ENCODE measurements around the gene IGHMBP2.

Gene IGHMBP2

DNA sequence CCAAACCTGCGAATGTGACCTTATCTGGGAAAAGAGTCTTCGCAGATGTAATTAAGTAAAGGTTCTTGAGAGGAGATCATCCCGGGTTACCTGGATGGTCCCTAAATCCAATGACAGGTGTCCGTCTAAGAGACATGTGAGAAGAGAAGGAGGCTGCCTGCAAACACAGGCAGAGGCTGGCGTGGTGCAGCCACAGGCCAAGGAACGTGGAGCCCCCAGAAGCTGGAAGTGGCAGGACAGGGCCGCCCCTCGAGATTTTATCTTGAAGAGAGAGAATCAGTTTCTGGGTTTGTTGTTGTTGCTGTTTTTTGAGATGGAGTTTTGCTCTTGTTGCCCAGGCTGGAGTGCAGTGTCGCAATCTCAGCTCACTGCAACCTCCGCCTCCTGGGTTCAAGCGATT is 43.5 kb downstream of the IGHMBP2 start:
- no peaks in the 10 kb centered on the region for H3K27me3 ChIP-seq (ENCODE audit: control insufficient read depth, insufficient read depth, low read length)
- no peak overlapping the region for H3K27ac ChIP-seq (ENCODE audit: low read length)
- H3K9ac ChIP-seq (ENCODE audit: low read length): no peak overlapping the region
- H3K4me3 ChIP-seq (ENCODE audit: low read length): no peak overlapping the region
- H3K9me3 ChIP-seq (ENCODE audit: control insufficient read depth, low read depth, low read length): no peaks in the 10 kb centered on the region
- H3K4me1 ChIP-seq (ENCODE audit: control insufficient read depth, low read depth, low read length): peaks cover 8% of the 10 kb centered on the region
- no peaks in the 10 kb centered on the region for H3K36me3 ChIP-seq (ENCODE audit: control insufficient read depth, low read depth, low read length)

DNA sequence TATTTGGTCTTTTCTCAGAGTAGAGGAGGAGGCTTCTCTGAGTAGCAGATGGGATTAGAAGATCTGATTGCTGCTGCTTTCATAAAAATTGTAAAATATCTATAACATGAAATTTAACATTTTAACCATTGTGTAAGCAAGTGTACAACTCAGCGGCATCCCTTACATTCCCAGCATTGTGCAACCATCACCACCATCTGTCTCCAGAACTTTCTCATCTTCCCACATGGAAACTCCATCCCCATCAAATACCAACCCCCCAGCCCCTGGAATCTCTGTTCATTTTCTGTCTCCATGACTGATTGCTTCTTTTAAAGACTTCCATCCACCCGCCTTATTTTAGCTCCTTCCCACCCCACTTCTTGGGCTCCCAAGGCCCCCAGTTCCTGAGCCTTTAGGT is 44.8 kb downstream of the IGHMBP2 start:
- Histone ChIP-seq H3K27ac (ENCODE audit: low read length) (no peak overlapping the region), H3K4me3 (ENCODE audit: low read length) (no peak overlapping the region), H3K4me1 (ENCODE audit: control insufficient read depth, low read depth, low read length) (peaks cover 8% of the 10 kb centered on the region), H3K9me3 (ENCODE audit: control insufficient read depth, low read depth, low read length) (no peaks in the 10 kb centered on the region), H3K9ac (ENCODE audit: low read length) (no peak overlapping the region), H3K36me3 (ENCODE audit: control insufficient read depth, low read depth, low read length) (no peaks in the 10 kb centered on the region), H3K27me3 (ENCODE audit: control insufficient read depth, insufficient read depth, low read length) (no peaks in the 10 kb centered on the region)

DNA sequence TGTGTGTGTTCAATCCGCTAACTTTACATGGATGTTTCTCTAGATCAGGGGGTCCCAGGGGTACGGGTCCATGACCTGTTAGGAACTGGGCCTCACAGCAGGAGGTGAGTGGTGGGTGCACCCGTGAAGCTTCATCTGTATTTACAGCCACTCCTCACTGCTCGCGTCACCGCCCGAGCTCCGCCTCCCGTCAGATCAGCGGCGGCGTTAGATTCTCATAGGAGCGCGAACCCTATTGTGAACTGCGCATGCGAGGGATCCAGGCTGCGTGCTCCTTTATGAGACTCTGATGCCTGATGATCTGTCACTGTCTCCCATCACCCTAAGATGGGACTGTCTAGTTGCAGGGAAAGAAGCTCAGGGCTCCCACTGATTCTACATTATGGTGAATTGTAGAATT is 45.2 kb downstream of the IGHMBP2 start:
- Histone ChIP-seq H3K36me3 (ENCODE audit: control insufficient read depth, low read depth, low read length) (no peaks in the 10 kb centered on the region), H3K27me3 (ENCODE audit: control insufficient read depth, insufficient read depth, low read length) (no peaks in the 10 kb centered on the region), H3K27ac (ENCODE audit: low read length) (no peak overlapping the region), H3K4me3 (ENCODE audit: low read length) (no peak overlapping the region), H3K9ac (ENCODE audit: low read length) (no peak overlapping the region), H3K9me3 (ENCODE audit: control insufficient read depth, low read depth, low read length) (no peaks in the 10 kb centered on the region), H3K4me1 (ENCODE audit: control insufficient read depth, low read depth, low read length) (peaks cover 8% of the 10 kb centered on the region)

DNA sequence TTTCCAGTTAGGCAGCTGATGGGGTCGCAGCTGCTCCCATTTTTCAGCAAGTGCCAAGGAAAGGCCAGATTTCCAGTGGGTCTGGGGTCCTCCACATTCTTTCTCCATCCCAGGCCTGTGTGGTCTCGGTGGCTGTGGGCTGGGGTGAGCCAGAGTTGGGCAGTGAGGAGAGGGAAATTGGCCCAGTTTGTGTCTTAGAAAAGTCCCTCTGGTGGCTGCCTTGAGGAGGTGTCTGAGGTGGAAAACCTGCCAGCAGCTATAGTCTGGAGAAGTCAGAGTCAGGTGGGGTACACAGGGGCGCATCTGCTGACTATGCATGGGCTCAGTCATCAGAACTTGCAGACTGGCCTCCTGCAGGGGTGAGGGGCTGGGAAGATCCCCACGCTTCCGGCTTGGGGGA is 46.6 kb downstream of the IGHMBP2 start:
- no peak overlapping the region for H3K9ac ChIP-seq (ENCODE audit: low read length)
- no peaks in the 10 kb centered on the region for H3K36me3 ChIP-seq (ENCODE audit: control insufficient read depth, low read depth, low read length)
- H3K4me3 ChIP-seq (ENCODE audit: low read length): peak overlapping the region; percentile 21
- no peaks in the 10 kb centered on the region for H3K9me3 ChIP-seq (ENCODE audit: control insufficient read depth, low read depth, low read length)
- no peak overlapping the region for H3K27ac ChIP-seq (ENCODE audit: low read length)
- peaks cover 8% of the 10 kb centered on the region for H3K4me1 ChIP-seq (ENCODE audit: control insufficient read depth, low read depth, low read length)
- H3K27me3 ChIP-seq (ENCODE audit: control insufficient read depth, insufficient read depth, low read length): no peaks in the 10 kb centered on the region

DNA sequence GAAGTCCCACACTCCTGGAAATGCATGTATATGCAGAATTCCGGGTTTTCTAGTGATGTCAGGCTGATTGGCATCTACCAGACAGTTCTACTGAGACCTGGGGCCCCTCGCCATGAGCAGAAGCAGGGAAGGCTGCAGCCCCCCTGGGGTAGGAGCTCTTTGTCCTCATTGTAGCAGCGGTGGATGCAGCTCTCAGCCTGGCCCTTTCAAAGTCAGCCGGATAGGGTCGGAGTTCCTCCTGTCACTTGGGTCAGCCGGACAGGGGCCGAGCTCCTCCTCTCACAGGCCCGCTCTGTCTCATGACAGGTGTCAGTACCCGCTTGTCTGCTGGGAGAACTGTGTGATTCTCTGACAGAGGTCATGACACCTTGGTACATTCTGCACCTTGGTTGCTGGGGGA is 47.1 kb downstream of the IGHMBP2 start:
- H3K27ac ChIP-seq (ENCODE audit: low read length): no peak overlapping the region
- H3K4me3 ChIP-seq (ENCODE audit: low read length): peak overlapping the region; percentile 21
- no peaks in the 10 kb centered on the region for H3K36me3 ChIP-seq (ENCODE audit: control insufficient read depth, low read depth, low read length)

DNA sequence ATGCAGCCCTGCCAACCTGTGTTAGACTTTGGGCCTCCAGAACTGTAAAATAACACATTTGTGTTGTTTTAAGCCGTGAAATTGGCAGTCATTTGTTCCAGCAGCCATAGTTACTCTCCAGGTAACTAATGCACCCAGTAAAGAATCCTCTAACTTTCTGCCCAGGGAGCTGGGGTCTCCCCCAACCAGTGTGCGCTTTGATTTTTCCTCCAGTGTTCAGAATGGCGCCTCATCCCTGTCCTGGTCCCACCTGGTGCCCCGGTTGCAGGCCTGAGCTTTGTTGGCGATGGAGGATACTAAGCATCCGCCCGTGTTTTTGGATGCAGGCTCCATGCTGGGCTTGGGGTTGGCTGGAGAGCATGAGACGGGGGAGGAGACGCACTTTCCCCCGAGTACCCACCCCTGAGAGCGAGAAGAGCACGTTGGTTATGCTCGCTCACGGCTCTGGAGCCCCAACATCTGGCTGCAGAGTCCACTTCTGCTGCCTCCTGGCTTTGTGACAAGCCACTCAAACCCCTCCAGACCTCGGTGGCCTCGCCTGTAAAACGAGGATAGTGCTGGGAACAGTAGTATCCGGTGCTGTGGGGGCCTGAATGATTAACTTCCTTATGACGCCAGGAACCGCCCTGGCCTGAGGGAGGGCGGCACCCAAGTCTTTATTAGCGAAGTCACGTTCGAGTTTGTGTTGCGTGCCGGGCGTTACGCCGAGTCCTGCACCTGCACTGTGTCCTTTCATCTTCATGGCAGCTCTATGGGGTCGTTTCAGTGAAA is 51.3 kb downstream of the IGHMBP2 start:
- Histone ChIP-seq H3K27me3 (ENCODE audit: control insufficient read depth, insufficient read depth, low read length) (no peaks in the 10 kb centered on the region), H3K9ac (ENCODE audit: low read length) (no peak overlapping the region), H3K4me3 (ENCODE audit: low read length) (no peak overlapping the region), H3K27ac (ENCODE audit: low read length) (no peak overlapping the region), H3K4me1 (ENCODE audit: control insufficient read depth, low read depth, low read length) (peaks cover 11% of the 10 kb centered on the region), H3K9me3 (ENCODE audit: control insufficient read depth, low read depth, low read length) (no peaks in the 10 kb centered on the region), H3K36me3 (ENCODE audit: control insufficient read depth, low read depth, low read length) (no peaks in the 10 kb centered on the region)

More for the DNA sequence above, 47.1 kb downstream of the IGHMBP2 start:
- H3K27me3 ChIP-seq (ENCODE audit: control insufficient read depth, insufficient read depth, low read length): no peaks in the 10 kb centered on the region
- no peaks in the 10 kb centered on the region for H3K9me3 ChIP-seq (ENCODE audit: control insufficient read depth, low read depth, low read length)
- no peak overlapping the region for H3K9ac ChIP-seq (ENCODE audit: low read length)
- H3K4me1 ChIP-seq (ENCODE audit: control insufficient read depth, low read depth, low read length): peaks cover 11% of the 10 kb centered on the region

DNA sequence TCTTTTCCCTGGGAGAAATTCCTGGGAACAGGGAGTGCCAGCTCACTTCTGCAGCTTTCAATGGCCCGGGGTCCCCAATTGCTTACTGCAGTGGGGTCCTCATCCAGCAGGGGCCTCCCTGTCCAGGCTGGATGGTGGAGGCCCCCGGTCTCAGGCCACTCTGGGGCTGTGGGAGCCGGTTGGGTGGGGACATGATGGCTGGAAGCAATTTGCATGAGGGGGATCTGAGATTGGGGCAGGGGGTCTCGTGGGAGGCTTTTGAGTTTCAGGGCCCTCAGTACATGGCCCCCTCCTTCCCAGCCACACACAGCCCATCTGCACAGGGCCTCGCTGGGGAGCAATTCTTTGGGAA is 51.9 kb downstream of the IGHMBP2 start:
- no peaks in the 10 kb centered on the region for H3K9me3 ChIP-seq (ENCODE audit: control insufficient read depth, low read depth, low read length)
- H3K4me3 ChIP-seq (ENCODE audit: low read length): no peak overlapping the region
- peaks cover 8% of the 10 kb centered on the region for H3K4me1 ChIP-seq (ENCODE audit: control insufficient read depth, low read depth, low read length)
- no peak overlapping the region for H3K27ac ChIP-seq (ENCODE audit: low read length)
- H3K9ac ChIP-seq (ENCODE audit: low read length): no peak overlapping the region
- H3K36me3 ChIP-seq (ENCODE audit: control insufficient read depth, low read depth, low read length): no peaks in the 10 kb centered on the region
- no peaks in the 10 kb centered on the region for H3K27me3 ChIP-seq (ENCODE audit: control insufficient read depth, insufficient read depth, low read length)

DNA sequence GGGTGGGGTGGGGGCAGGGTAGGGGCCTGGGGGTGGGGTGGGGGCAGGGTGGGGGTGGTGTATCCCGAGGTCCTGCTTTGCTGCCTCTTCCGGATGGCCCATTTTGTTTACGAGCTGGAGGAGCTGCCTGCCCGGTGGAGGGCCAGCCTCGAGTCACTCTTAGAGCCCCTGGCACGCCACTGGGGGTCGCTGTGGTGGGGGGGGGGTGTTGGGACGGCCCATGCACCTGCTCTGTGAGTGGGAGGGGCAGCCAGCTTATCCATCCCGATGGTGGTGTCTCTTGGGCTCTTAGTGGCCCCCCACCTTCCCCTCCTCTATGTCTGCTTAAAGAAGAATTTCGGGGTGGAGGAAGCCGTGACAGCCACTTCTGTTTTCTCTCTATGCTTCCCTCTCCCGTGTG is 52.5 kb downstream of the IGHMBP2 start:
- Histone ChIP-seq H3K9me3 (ENCODE audit: control insufficient read depth, low read depth, low read length) (no peaks in the 10 kb centered on the region), H3K36me3 (ENCODE audit: control insufficient read depth, low read depth, low read length) (no peaks in the 10 kb centered on the region), H3K4me3 (ENCODE audit: low read length) (no peak overlapping the region), H3K9ac (ENCODE audit: low read length) (no peak overlapping the region), H3K4me1 (ENCODE audit: control insufficient read depth, low read depth, low read length) (peaks cover 3% of the 10 kb centered on the region), H3K27me3 (ENCODE audit: control insufficient read depth, insufficient read depth, low read length) (no peaks in the 10 kb centered on the region), H3K27ac (ENCODE audit: low read length) (no peak overlapping the region)

DNA sequence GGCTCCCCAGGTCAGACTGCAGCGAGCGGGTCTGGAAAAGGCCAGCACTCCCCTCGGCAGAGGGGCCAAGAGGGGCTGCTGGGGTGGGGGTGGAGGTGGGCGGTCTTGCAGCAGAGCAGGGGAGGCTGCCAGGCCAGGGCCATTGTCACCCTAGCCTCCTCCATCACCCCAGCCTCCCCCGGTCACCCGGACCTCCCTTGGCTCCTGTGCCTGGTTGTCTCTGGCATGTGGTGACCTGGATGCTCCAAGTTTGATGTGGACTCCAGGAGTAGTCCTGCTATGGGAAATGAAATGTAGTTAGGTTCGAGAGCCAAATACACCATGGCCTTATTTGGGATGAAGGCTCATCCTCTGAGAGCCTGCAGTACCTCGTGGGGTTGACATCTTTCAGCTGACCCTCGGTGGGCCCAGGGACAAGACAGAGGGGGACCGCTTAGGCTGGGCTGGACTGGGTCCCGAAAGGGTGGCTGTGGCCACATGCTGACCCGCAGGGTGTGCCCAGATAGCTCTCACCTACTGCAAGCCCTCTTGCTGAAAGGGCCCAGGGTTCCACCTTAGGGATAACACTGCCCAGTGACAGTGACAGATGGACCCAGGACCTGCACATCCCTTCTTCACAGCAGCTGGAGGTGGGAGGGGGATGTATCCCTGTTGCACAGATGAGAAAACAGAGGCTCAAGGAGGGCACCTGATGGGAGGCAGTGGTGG is 53.0 kb downstream of the IGHMBP2 start:
- H3K27ac ChIP-seq (ENCODE audit: low read length): no peak overlapping the region
- H3K9me3 ChIP-seq (ENCODE audit: control insufficient read depth, low read depth, low read length): no peaks in the 10 kb centered on the region
- peaks cover 3% of the 10 kb centered on the region for H3K4me1 ChIP-seq (ENCODE audit: control insufficient read depth, low read depth, low read length)
- H3K27me3 ChIP-seq (ENCODE audit: control insufficient read depth, insufficient read depth, low read length): no peaks in the 10 kb centered on the region
- H3K36me3 ChIP-seq (ENCODE audit: control insufficient read depth, low read depth, low read length): no peaks in the 10 kb centered on the region
- no peak overlapping the region for H3K4me3 ChIP-seq (ENCODE audit: low read length)
- no peak overlapping the region for H3K9ac ChIP-seq (ENCODE audit: low read length)

DNA sequence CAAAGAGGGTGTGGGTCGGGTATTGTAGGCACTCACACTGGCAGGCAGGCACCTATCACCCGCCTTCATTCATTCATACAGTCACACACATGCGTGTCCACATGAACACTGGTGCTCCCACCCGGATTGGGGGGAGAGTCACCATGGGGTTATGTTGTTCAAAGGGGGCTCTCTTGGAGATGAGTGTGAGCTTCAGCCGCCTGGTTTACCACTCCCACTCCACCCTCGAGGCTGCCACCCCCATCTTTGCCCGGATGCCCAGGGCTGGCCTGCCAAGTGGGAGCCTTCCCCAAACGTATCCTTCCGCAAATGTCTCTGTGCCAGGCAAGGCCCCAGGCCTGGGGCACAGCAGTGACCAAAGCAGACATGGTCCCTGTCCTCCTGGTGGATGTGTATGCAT is 54.5 kb downstream of the IGHMBP2 start:
- Histone ChIP-seq H3K4me3 (ENCODE audit: low read length) (no peak overlapping the region), H3K9ac (ENCODE audit: low read length) (no peak overlapping the region), H3K27ac (ENCODE audit: low read length) (no peak overlapping the region), H3K9me3 (ENCODE audit: control insufficient read depth, low read depth, low read length) (no peaks in the 10 kb centered on the region), H3K27me3 (ENCODE audit: control insufficient read depth, insufficient read depth, low read length) (no peaks in the 10 kb centered on the region), H3K36me3 (ENCODE audit: control insufficient read depth, low read depth, low read length) (no peaks in the 10 kb centered on the region), H3K4me1 (ENCODE audit: control insufficient read depth, low read depth, low read length) (peaks cover 3% of the 10 kb centered on the region)

DNA sequence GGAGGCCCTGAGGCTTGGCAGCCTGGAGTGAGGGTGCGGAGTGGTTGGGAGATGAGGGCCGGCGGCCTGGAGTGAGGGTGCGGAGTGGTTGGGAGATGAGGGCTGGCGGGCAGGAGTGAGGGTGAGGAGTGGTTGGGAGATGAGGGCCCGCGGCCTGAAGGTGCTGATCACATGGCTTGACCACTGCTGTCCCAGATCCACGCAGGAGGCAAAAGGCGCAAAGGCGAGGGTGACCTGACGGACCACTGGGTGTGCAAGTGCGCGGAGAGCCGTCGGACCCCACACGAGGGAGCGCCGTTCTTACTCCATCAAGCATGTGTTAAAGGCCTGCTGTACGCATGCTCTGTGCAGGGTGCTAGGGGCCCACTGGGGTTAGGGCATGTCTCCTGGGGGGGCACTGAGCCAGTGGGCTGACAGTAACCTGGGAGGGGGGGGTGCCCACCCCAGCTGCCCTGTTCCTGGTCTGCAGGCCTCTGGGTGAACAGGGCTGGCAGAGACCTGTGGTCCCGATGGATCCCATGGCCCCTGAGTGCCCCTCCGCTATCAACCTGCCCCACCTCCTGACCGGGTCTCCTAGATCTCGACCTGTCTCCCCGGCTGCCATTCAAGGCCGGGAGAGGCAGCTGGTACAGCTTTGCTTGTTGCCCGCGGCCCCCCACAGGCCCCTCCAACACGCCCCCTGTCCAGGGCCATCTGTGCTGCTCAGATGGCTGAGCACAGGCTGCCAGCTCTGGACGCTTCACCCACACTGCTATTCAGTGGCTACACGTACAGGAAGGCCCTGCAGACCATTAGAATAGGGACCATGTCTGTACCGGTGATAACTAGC is 56.0 kb downstream of the IGHMBP2 start:
- Histone ChIP-seq H3K4me1 (ENCODE audit: control insufficient read depth, low read depth, low read length) (peaks cover 3% of the 10 kb centered on the region), H3K27ac (ENCODE audit: low read length) (no peak overlapping the region), H3K9me3 (ENCODE audit: control insufficient read depth, low read depth, low read length) (no peaks in the 10 kb centered on the region), H3K4me3 (ENCODE audit: low read length) (no peak overlapping the region), H3K9ac (ENCODE audit: low read length) (no peak overlapping the region), H3K27me3 (ENCODE audit: control insufficient read depth, insufficient read depth, low read length) (no peaks in the 10 kb centered on the region), H3K36me3 (ENCODE audit: control insufficient read depth, low read depth, low read length) (no peaks in the 10 kb centered on the region)

All from iPS-18a (cell line).